ENCODE data around the gene USH1G. TPM values are rescaled to one million over a fixed set of nuclear protein-coding genes. Genes with fewer than 3 reads are reported as not detected.

USH1G gene
- 1.3 and 1.9 TPM in 2 replicates for total RNA-seq

DNA sequence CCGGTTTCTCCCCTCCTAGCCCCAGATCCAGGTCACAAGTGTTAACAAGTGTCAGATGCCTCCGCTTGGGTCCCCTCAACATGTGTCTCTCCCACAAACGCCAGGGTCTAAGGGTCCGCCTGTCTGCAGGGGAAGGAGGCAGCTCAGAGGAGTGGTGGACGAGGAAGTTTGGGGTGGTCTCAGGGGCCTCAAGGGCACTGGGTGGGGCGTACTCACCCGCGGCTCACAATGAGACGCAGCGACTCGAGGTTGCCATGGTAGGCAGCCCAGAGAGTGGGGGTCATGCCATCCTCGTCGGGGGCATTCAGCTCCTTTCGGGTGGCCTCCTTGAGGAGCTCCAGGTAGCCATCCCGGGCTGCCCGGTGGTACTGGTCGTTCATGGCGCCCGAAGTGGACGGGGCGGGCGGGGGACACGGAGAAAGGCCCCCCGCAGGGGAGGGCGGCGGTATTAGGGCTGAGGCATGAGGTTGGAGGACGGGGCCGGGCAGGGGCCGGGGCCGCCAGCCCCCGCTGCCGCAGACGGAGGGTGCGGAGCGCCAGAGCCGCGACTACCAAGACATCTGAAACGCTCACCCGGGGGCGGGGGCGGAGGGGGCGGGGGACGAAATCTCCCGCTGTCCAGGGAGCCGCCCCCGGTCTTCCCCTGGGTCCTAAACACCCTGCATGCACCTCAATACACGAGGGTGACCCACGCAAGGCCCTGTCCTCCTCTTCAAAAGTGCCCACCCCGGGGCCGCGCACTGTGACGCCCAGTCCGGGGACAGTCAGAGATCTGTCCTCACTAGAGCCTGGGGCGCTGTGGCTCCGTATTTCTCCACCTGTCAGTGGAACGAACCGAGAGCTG is at the start of gene USH1G:
Gene USH1G, minus strand, starts transcription at position 562 of the 844 bp plus-strand sequence. Its CDS starts 182 bp downstream, at position 380.

DNA sequence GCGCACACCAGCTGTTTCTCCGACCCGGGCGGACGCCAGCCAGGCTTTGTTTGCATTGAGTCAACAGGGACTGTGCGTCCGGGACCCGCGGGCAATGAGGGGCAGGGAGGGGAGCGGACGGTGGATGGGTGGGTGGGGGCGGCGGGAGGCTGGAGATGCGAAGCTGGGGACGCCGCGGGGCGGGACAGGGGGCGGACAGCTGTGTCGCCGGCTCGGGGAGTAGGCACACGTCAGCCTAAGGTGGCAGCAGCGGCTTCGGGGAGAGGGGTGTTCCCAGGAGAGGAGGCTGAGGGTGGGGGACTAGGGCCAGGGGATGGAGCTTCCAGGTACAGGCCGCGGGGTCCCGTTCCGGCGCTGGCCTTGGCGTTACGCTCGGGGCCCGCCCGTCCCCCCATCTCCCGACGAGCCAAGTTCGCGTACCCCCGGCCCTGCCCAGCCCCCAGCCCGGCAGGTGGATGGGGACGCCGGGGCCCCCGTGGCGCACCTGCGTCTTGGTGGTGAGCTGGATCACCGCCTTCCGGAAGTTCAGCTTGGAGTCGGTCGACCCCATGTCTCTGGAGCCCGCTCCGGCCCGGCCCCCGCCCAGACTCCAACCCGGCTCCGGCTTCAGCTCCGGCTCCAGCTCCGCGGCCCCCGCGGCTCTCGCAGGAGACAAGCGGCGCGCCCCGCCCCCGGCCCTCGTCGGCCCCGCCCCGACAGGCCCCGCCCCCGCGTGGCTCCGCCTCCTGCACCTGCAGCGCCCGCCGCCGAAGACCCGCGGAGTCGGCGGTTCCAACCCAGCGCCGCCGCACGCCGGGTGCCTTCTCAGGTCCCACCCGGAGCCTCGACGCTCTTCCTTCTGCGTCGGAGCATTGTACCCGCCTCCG is 49.3 kb upstream of the USH1G start, which contains the start of gene HID1:
Gene HID1, minus strand, starts transcription at position 653 of the 866 bp plus-strand sequence. Its CDS starts 103 bp downstream, at position 550.

DNA sequence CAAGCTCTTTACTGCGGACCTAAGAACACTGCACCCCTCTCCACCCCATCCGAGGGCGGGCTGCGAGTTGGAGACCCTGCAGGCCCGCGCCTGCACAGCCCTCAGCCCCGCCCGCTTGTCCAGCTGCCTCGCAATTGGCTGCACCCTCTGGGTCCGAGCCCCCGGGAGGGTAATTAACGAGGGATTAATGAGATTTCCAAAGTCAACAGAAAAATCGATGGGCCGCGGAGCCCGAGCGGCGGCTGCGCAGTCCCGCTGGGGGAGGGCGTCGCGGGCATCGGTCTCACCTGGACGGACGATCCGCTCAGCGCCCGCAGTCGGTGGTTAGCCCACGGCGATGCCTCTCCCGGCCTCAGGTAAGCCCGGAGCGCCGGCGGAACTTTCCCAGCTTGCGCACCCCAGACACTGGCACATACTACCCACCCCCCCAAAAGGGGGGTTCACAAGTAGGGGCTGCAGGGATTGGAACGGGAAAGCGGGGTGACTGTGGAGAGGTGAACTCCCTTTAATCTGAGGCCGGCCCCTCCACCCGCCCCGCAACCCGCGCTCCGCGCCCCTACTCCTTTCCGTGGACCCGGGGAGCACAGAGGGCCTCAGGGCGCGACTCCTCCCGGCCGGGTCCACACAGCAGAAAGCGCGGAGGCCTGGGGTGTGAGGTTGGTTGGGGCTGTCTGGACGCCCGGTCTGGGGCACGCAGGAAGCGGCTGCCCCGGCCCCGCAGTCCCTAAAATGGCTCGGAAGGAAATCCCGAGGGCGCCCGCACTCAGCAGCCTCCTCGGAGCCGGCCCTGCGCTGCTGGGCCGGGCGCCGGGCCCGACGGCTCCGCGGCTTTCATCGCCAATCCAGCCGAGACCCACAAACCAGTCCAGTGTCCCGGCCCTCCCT is 12.8 kb upstream of the USH1G start, which contains the start of gene OTOP3:
Gene OTOP3, plus strand, starts transcription at position 314 of the 885 bp plus-strand sequence. Its CDS starts 24 bp downstream, at position 338.

DNA sequence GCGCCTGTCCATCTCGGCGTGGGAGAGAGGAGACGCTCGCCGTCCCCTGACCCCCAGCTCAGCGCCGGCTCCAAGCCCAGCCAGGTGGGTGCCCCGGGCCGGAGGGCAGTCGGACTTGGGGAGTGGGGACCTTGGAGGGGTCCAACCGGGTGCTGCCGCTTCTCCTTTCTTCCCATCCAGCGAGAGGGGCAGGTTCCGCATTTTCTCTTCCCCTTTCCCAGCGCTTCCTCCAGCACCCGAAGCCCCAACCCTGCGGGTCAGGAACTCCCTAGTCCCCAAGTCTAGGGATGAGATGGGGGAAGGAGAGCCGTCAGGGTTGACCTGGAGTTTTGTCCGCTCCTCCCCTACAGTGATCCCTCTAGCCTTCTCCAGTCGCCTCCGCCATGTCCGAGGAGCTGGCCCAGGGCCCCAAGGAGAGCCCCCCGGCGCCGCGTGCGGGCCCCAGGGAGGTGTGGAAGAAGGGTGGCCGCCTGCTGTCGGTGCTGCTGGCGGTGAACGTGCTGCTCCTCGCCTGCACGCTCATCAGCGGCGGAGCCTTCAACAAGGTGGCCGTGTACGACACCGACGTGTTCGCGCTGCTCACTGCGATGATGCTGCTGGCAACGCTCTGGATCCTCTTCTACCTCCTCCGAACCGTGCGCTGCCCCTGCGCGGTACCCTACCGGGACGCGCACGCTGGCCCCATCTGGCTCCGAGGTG is 1.3 kb upstream of the USH1G start, which contains the start of gene OTOP2:
Gene OTOP2, plus strand, starts transcription at position 24 of the 699 bp plus-strand sequence. Its CDS starts 360 bp downstream, at position 384.

DNA sequence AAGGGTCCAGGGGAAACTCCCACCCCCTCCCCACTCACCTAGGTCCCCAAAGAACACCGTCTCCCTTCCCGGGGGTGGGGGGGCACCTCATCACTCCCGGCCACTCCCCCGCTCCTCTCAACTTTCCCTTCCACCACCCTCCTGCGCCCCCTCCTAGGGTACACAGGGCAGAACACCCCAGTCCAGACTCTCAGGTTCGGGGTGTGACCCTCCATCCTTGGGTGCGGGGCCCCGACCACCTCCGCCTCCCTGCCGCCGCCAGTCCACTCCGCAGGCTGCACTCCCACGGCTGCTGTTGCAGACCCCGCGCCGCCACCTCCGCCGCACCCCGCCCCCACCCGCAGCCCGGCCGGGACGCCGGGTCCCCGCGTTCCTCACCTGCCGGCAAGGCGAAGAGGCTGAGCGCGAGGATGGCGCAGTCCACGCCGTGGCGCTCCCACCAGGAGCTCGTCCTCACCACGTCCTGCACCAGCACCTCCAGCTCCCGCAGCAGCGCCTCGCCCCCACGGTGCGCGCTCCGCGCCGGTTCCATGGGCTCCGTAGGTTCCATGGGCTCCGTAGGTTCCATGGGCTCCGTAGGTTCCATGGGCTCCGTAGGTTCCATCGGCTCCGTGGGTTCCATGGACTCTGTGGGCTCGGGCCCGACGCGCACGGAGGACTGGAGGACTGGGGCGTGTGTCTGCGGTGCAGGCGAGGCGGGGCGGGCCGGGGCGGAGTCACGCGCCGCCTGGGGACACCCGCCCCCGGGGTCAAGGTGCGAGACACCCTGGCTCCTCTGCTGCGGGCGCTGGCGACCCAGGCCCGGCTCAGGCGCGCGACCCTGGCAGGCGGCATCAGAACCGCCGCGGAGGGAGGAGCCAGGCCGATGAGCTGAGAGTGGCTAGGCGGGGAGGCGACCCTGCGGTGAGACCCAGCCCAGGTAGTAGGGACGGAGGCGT is 29.8 kb downstream of the USH1G start, which contains the start of gene FADS6:
Gene FADS6, minus strand, starts transcription at position 660 of the 938 bp plus-strand sequence. Its CDS starts 38 bp downstream, at position 622.

DNA sequence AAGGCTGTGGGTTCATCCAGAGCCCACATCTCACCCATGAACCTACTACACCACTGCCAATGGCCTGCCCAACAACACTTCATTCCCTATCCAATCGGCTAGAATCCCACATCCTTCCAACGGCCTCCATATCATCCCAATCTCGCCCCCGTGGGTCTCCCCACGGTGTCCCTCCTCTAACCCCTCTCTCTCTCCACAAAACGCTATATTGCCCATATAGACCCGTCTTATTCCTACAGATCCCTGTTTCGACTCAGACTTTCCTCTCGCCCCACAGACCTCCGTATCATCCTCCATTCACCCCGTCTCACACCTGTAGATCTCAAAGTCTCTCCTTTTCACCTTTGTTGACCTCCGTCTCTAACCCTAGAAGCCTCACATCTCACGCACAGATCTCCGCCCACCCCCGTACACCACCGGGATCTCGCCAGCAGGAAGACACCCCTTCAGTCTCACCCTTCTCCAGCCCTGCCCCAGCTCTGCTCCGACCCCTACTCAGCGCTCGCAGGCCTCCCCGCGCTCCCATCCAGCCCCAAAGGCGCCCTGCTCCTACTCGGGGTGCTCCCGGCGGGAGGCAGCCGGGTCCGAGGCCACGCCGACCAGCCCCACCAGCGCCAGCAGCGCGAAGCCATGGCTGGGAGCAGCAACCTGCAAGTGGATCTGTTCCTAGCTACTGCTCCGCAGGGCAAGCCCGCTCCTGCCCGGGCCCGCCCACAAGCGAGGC is 50.6 kb downstream of the USH1G start, which contains the start of gene FDXR:
Gene FDXR, minus strand, starts transcription at position 682 of the 724 bp plus-strand sequence. Its CDS starts 50 bp downstream, at position 632.

Other genes starting within 250 kb of the USH1G start
- not detected in 2 replicates for gene CD300LF, start 210.3 kb downstream of the USH1G start, total RNA-seq
- gene RAB37, start 186.0 kb downstream of the USH1G start, total RNA-seq: 0.48 and 0.64 TPM in 2 replicates
- gene NHERF1, start 174.6 kb downstream of the USH1G start, total RNA-seq: 39.5 and 88.5 TPM in 2 replicates
- gene NAT9, start 146.9 kb downstream of the USH1G start, total RNA-seq: 34.0 and 37.7 TPM in 2 replicates
- gene GRIN2C, start 63.4 kb downstream of the USH1G start, total RNA-seq: not detected in 2 replicates
- gene FDXR, start 50.3 kb downstream of the USH1G start, total RNA-seq: 32.0 and 43.7 TPM in 2 replicates
- 0.21 and 0.24 TPM in 2 replicates for gene FADS6, start 29.6 kb downstream of the USH1G start, total RNA-seq
- not detected in 2 replicates for gene OTOP2, start 1.0 kb upstream of the USH1G start, total RNA-seq
- gene OTOP3, start 12.6 kb upstream of the USH1G start, total RNA-seq: not detected in 2 replicates
- 2.4 and 3.4 TPM in 2 replicates for gene HID1, start 49.5 kb upstream of the USH1G start, total RNA-seq
- 8.5 and 23.4 TPM in 2 replicates for gene CDR2L, start 64.4 kb upstream of the USH1G start, total RNA-seq
- gene MRPL58, start 89.4 kb upstream of the USH1G start, total RNA-seq: 27.7 and 33.7 TPM in 2 replicates
- gene ATP5PD, start 123.7 kb upstream of the USH1G start, total RNA-seq: 266 and 320 TPM in 2 replicates
- 8.7 and 10.4 TPM in 2 replicates for gene KCTD2, start 124.0 kb upstream of the USH1G start, total RNA-seq
- gene SLC16A5, start 164.7 kb upstream of the USH1G start, total RNA-seq: 23.1 and 37.3 TPM in 2 replicates
- 1.2 and 1.7 TPM in 2 replicates for gene ARMC7, start 186.7 kb upstream of the USH1G start, total RNA-seq
- gene NT5C, start 208.5 kb upstream of the USH1G start, total RNA-seq: 67.5 and 73.3 TPM in 2 replicates
- gene JPT1, start 231.3 kb upstream of the USH1G start, total RNA-seq: 256 and 280 TPM in 2 replicates